Breast epithelium (tissue), 4 donors: ENCODE data around the gene CBX5. TPM values are rescaled to one million over a fixed set of nuclear protein-coding genes. Genes with fewer than 3 reads are reported as not detected.

Source experiments
- DNase-seq, 2 donors: peaks; one replicate each; pipeline ENCODE4 v3.0.0-alpha.2; 2019; ENCODE audit warnings: low spot score in 2 of 2
- H3K27ac ChIP-seq, 2 donors: fragments of 200-600 bp; sonication (generic) in 1 of 2; one replicate each; pipeline ENCODE4 v1.5.1; 2016 to 2019; ENCODE audit warnings: mild to moderate bottlenecking in 1 of 2
- H3K27me3 ChIP-seq, 2 donors: fragments of 200-600 bp; sonication (generic) in 1 of 2; one replicate each; pipeline versions ENCODE4 v1.5.1 to v1.6.0; 2017 to 2019; ENCODE audit warnings: control low read depth in 1 of 2, mild to moderate bottlenecking in 1 of 2
- H3K36me3 ChIP-seq: fragments of 200-600 bp; one replicate; pipeline ENCODE4 v1.5.1; 2019
- H3K4me1 ChIP-seq, 2 donors: fragments of 200-600 bp; sonication (generic); one replicate each; pipeline ENCODE4 v1.5.1; 2016 to 2019; ENCODE audit warnings: control low read depth in 1 of 2
- H3K4me3 ChIP-seq, 3 donors: fragments of 200-600 bp; sonication (generic); 1 replicate in 2 of 3; 2 replicates in 1 of 3; pipeline ENCODE4 v1.5.1; 2016 to 2019; ENCODE audit warnings: mild to moderate bottlenecking in 3 of 3, moderate library complexity in 2 of 3
- H3K9me3 ChIP-seq, 2 donors: fragments of 200-600 bp; sonication (generic) in 1 of 2; one replicate each; pipeline ENCODE4 v1.5.1; 2016 to 2019; ENCODE audit warnings: control low read depth in 1 of 2
- POLR2A ChIP-seq: fragments of 450-650 bp; IDR thresholded peaks from one replicate; pipeline ENCODE4 v1.6.1; 2016; ENCODE audit warnings: antibody characterized with exemption, mild to moderate bottlenecking, moderate library complexity
- POLR2AphosphoS5 ChIP-seq, 3 donors: sonication (generic); formaldehyde crosslinking; IDR thresholded peaks; one replicate each; pipeline ENCODE4 v1.6.1; 2017; ENCODE audit warnings: antibody characterized with exemption in 3 of 3
- intact Hi-C: fragments of 100-400 bp; cut with DNase I; formaldehyde crosslinking; loops from one replicate; pipeline ENCODE4 v1.15.1; 2023; ENCODE audit warnings: low total_unique reads
- total RNA-seq, 3 donors: library from RNA; depleted of rRNA; stranded (reverse); fragments of >200 nt; gene quantifications; one replicate each; pipeline ENCODE4 v1.1.0, GENCODE V29; 2016
- TF ChIP-seq, protein P1 (sequence below), 3 donors: fragments of 450-650 bp; IDR thresholded peaks; one replicate each; pipeline ENCODE4 v1.5.1; 2016 to 2017; ENCODE audit warnings: antibody characterized with exemption in 3 of 3, mild to moderate bottlenecking in 3 of 3, moderate library complexity in 3 of 3

Gene CBX5
- total RNA-seq, 3 donors from 2014 or later: 22.4 to 45.8 (median 31.8) TPM

DNA sequence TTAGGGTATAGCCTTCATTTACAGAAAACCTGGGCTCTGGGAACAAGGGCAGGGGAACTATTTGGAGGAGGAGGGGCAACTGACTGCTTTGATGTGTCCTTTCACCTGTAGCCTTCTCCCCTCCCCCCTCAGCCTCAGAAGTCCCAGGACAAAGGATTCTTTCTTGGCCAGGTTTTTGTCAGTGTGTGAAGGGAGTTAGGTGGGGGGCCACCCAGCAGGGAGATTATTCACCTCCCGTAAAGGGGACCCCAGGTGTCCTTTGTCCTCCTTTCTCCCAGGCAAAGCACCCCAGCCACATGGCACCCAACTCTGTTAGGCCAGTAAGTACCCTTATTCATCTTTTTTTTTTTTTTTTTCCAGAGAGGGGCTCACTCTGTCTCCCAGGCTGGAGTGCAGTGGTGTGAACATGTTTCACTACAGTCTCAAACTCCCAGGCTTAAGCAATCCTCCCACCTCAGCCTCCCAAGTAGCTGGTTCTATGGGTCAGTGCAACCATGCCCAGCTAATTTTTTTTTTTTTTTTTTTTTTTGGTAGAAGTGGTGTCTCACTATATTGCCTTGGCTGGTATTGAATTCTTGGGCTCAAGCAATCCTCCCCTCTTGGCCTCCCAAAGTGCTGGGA lies 21.6 kb upstream of the CBX5 start:
- H3K4me3 ChIP-seq: no peak overlapping the region
- H3K9me3 ChIP-seq: no peaks in the 10 kb centered on the region
- no peaks in the 10 kb centered on the region for H3K27me3 ChIP-seq
- no peak for DNase-seq
- TF ChIP-seq POLR2A (no peak), POLR2AphosphoS5 (IDR thresholded peaks at IDR 0.05) (no peak)
- TF ChIP-seq, protein P1, sequence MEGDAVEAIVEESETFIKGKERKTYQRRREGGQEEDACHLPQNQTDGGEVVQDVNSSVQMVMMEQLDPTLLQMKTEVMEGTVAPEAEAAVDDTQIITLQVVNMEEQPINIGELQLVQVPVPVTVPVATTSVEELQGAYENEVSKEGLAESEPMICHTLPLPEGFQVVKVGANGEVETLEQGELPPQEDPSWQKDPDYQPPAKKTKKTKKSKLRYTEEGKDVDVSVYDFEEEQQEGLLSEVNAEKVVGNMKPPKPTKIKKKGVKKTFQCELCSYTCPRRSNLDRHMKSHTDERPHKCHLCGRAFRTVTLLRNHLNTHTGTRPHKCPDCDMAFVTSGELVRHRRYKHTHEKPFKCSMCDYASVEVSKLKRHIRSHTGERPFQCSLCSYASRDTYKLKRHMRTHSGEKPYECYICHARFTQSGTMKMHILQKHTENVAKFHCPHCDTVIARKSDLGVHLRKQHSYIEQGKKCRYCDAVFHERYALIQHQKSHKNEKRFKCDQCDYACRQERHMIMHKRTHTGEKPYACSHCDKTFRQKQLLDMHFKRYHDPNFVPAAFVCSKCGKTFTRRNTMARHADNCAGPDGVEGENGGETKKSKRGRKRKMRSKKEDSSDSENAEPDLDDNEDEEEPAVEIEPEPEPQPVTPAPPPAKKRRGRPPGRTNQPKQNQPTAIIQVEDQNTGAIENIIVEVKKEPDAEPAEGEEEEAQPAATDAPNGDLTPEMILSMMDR (IDR thresholded peaks at IDR 0.05): no peak
- no peak overlapping the region for H3K27ac ChIP-seq
- intact Hi-C loops: loop anchor here (5.0 kb wide), 1 partner anchor 404 kb away; no protein-coding TSS in a partner anchor
- H3K36me3 ChIP-seq: no peaks in the 10 kb centered on the region
- H3K4me1 ChIP-seq: peaks cover 0 to 3% of the 10 kb centered on the region in 2 donors

DNA sequence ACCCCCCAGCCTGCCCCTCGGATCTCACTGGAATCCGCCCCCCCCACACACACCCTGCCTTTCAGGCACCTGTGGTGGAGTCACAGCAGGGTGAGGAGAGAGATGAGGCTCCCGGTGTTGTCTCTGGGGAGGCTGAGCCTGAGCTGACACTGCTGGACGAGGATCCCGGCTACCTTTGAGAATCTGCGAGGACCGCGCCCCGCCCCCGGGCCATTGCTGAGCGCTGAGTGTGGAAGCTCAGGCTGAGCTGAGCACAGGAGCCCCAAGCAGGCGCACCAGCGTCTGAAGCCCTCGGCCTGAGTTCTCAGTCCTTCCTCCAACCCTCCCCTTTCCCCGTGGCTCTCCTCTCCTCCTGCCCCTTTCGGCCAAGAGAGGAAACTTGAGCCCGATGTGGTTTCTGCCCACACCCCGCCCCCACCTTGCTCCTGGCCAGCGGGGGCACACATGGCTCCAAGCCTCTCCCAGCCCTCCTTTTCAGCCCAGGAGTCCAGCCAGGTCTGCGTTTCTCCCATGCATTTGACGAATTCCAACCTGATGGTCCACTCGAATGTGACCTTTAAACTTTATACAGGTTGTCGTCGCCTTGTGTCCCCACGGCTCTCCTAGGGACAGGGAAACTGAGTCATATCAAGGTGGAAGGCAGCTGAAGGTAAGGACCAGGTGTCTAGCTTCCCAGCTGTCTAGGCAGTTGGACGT lies 21.0 kb upstream of the CBX5 start, which contains the start of gene NFE2:
Gene NFE2 (minus strand): TSS at position 284 of the 696 bp plus-strand sequence. CDS start 5,767 bp downstream, outside the sequence.
- Histone ChIP-seq H3K27me3 (no peaks in the 10 kb centered on the region), H3K27ac (no peak within 1 kb of the TSS), H3K4me1 (peaks cover 0 to 3% of the 10 kb centered on the region in 2 donors), H3K36me3 (no peaks in the 10 kb centered on the region), H3K4me3 (peak within 1 kb of the TSS; percentile 24 to 57 (median 38)), H3K9me3 (no peaks in the 10 kb centered on the region)
- intact Hi-C loops: loop anchor here (5.0 kb wide), 1 partner anchor 404 kb away; no protein-coding TSS in a partner anchor
- peak in 1 of 2 donors; percentile 75 for DNase-seq
- TF ChIP-seq POLR2AphosphoS5 (IDR thresholded peaks at IDR 0.05) (no peak), POLR2A (no peak)
- TF ChIP-seq, protein P1 (IDR thresholded peaks at IDR 0.05): no peak

DNA sequence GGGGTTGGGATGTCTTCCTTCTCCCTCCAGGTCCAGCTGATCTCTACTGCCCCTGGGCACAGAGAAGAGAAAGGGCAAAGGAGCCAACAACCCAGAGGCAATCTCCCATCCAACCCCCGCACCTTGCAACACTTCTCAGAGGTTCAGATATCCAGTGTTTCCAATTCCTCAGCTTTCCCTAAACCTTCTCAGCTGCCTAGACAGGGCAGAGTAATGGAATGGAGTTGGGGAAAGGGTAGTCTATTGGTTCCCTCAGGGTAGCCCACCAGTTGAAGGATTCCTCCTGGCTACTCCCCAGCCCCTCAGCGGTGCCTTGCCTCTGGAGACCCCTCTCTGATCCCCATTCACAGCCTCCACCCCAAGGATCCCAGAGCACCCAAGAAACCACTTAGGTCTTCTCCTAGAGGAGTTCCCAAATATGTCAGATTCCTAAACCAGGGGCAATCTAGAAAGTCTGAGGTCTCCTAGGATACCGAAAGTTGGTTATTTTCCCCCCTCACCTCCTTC lies 20.4 kb upstream of the CBX5 start:
- H3K36me3 ChIP-seq: no peaks in the 10 kb centered on the region
- no peaks in the 10 kb centered on the region for H3K9me3 ChIP-seq
- H3K4me3 ChIP-seq: peak overlapping the region; percentile 24 to 57 (median 38)
- no peaks in the 10 kb centered on the region for H3K27me3 ChIP-seq
- no peak for DNase-seq
- TF ChIP-seq POLR2AphosphoS5 (IDR thresholded peaks at IDR 0.05): no peak
- TF ChIP-seq, protein P1 (IDR thresholded peaks at IDR 0.05): no peak
- no peak overlapping the region for H3K27ac ChIP-seq
- intact Hi-C loops: loop anchor here (5.0 kb wide), 1 partner anchor 403 kb away; no protein-coding TSS in a partner anchor
- H3K4me1 ChIP-seq: peaks cover 0 to 3% of the 10 kb centered on the region in 2 donors

DNA sequence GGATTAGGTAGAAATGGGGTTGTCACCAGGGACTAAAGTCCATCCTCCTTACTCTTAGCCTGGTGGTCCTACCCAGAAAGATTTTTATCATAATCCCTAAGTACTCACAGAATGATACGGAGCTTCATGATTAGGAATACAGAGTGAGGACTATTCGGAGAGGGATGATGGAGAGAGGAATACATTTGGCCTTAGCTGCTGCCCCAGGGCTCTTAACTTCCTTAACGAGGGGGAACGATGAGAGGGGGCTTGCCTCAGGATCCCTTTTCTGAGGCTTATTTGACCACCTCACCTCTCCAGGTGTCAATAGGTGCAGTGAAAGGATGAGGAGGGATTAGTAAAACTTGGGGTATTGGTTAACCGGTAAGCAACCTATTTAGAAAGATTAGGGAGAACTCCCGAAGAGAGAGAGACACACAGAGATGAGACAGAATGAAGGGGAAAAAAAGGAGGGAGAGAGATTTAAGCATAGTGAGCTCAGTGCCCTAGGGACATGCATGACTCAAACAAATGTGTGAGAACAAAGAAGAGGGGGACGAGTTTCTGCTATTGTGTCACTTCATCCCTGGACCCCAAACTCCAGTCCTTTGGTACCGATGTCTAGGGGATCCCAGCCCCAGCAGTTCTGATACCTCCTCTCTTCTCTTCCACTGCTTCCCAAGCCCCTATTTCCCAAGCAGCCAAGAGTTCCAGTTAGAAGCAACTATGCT lies 19.7 kb upstream of the CBX5 start:
- H3K27me3 ChIP-seq: no peaks in the 10 kb centered on the region

More for the DNA sequence above, 19.7 kb upstream of the CBX5 start:
- peaks cover 0 to 3% of the 10 kb centered on the region in 2 donors for H3K4me1 ChIP-seq
- no peak for DNase-seq
- TF ChIP-seq POLR2AphosphoS5 (IDR thresholded peaks at IDR 0.05): no peak
- TF ChIP-seq, protein P1 (IDR thresholded peaks at IDR 0.05): no peak
- no peak for TF ChIP-seq POLR2A
- intact Hi-C loops: loop anchor here (5.0 kb wide), 1 partner anchor 402 kb away; no protein-coding TSS in a partner anchor
- H3K9me3 ChIP-seq: no peaks in the 10 kb centered on the region
- no peaks in the 10 kb centered on the region for H3K36me3 ChIP-seq
- no peak overlapping the region for H3K27ac ChIP-seq
- H3K4me3 ChIP-seq: no peak overlapping the region
